ENCODE measurements around the gene FRMD4A.

- TF ChIP-seq TCF12 (IDR thresholded peaks at IDR 0.05) (no peak), CTCF (IDR thresholded peaks at IDR 0.05) (no peak), NRF1 (IDR thresholded peaks at IDR 0.05; ENCODE audit: low read depth, low read length) (no peak), RFX5 (IDR thresholded peaks at IDR 0.05; ENCODE audit: low read length) (no peak), MXI1 (IDR thresholded peaks at IDR 0.05; ENCODE audit: low read depth, low read length) (peak; percentile 93), MEF2A (IDR thresholded peaks at IDR 0.05; ENCODE audit: borderline replicate concordance, low read depth) (no peak), EZH2phosphoT487 (IDR thresholded peaks at IDR 0.05; ENCODE audit: borderline replicate concordance, low read depth) (no peak), POLR2AphosphoS5 (IDR thresholded peaks at IDR 0.05; ENCODE audit: low read depth, low read length) (no peak), FOXM1 (IDR thresholded peaks at IDR 0.05; ENCODE audit: low read depth) (no peak), NFIC (IDR thresholded peaks at IDR 0.05; ENCODE audit: borderline replicate concordance) (no peak), REST (IDR thresholded peaks at IDR 0.05; ENCODE audit: low read depth, low read length) (no peak), EP300 (IDR thresholded peaks at IDR 0.05; ENCODE audit: borderline replicate concordance in 1 of 2, low read depth in 1 of 2, low read length in 1 of 2) (no peak), CHD2 (IDR thresholded peaks at IDR 0.05; ENCODE audit: low read length, partially characterized antibody) (no peak), YY1 (IDR thresholded peaks at IDR 0.05; ENCODE audit: low read depth) (no peak)
Observed at GRCh38 chr10:13847201-13847631, 483.5 kb downstream of the FRMD4A start.
